A673 (cell line): ENCODE results near the gene LMAN1. TPM values are rescaled to one million over a fixed set of nuclear protein-coding genes. Genes with fewer than 3 reads are reported as not detected.

Experiments used
- BruUV-seq: library from RNA; stranded (reverse); fragments of 400-500 nt; replicated peaks from 2 replicates; lab custom pipeline; 2021; lab: Mats Ljungman, UMichigan
- CTCF ChIA-PET: fragments of 300-600 bp; sonication (Branson Sonifier 250); formaldehyde crosslinking; loops from one replicate; lab custom pipeline; 2022; ENCODE audit warnings: antibody characterized with exemption; lab: Charles Lee
- POLR2A ChIA-PET: fragments of 300-600 bp; sonication (Branson Sonifier 250); formaldehyde crosslinking; loops from one replicate; lab custom pipeline; 2022; ENCODE audit warnings: antibody characterized with exemption; ENCODE audit not compliant: low non-redundant PET; lab: Charles Lee
- DNase-seq: peaks from one replicate; pipeline ENCODE4 v3.0.0-alpha.2; 2015; ENCODE audit warnings: low spot score
- H3K27ac ChIP-seq: fragments of 200-600 bp; sonication (generic); 2 replicates; pipeline ENCODE4 v1.5.1; 2016; ENCODE audit warnings: mixed run types, low read depth, mild to moderate bottlenecking, mixed read lengths, antibody characterized with exemption, low read length; ENCODE audit not compliant: poor library complexity, severe bottlenecking
- H3K27me3 ChIP-seq: fragments of 200-600 bp; sonication (generic); replicated peaks from 2 replicates; pipeline ENCODE4 v1.6.1; 2017; ENCODE audit warnings: mixed run types, low read depth, mild to moderate bottlenecking, mixed read lengths, antibody characterized with exemption, low read length; ENCODE audit not compliant: insufficient read depth, poor library complexity
- H3K36me3 ChIP-seq: fragments of 200-600 bp; sonication (generic); 2 replicates; pipeline ENCODE4 v1.6.1; 2016; ENCODE audit warnings: mixed run types, mild to moderate bottlenecking, mixed read lengths, antibody characterized with exemption, low read length; ENCODE audit not compliant: insufficient read depth, poor library complexity, severe bottlenecking
- H3K4me1 ChIP-seq: fragments of 200-600 bp; sonication (generic); 2 replicates; pipeline ENCODE4 v1.6.1; 2017; ENCODE audit warnings: mixed run types, mild to moderate bottlenecking, mixed read lengths, antibody characterized with exemption, low read length; ENCODE audit not compliant: insufficient read depth, poor library complexity, severe bottlenecking
- H3K4me3 ChIP-seq: fragments of 200-600 bp; sonication (generic); 2 replicates; pipeline ENCODE4 v1.5.1; 2016; ENCODE audit warnings: low read depth, mixed run types, mild to moderate bottlenecking, mixed read lengths, low read length; ENCODE audit not compliant: poor library complexity, severe bottlenecking
- H3K9me3 ChIP-seq: fragments of 200-600 bp; sonication (generic); 2 replicates; pipeline ENCODE4 v1.6.1; 2016; ENCODE audit warnings: mixed run types, low read depth, mild to moderate bottlenecking, mixed read lengths, antibody characterized with exemption, low read length; ENCODE audit not compliant: poor library complexity, severe bottlenecking
- CTCF ChIP-seq: fragments of 300-800, 200-600 bp; sonication (generic); conservative IDR thresholded peaks from 2 replicates; pipeline ENCODE4 v1.5.1; 2017; ENCODE audit warnings: low read depth, mild to moderate bottlenecking, antibody characterized with exemption, low read length, moderate library complexity, mixed read lengths
- EZH2 ChIP-seq: fragments of 200-600 bp; sonication (generic); IDR thresholded peaks from 2 replicates; pipeline ENCODE4 v1.6.1; 2017; ENCODE audit warnings: borderline replicate concordance, low read depth, mild to moderate bottlenecking, mixed read lengths, antibody characterized with exemption, low read length; ENCODE audit not compliant: poor library complexity, severe bottlenecking
- intact Hi-C: fragments of 100-400 bp; cut with micrococcal nuclease; formaldehyde crosslinking; loops from one replicate; pipeline ENCODE4 v1.10.0; 2022; ENCODE audit not compliant: unreplicated experiment
- total RNA-seq: library from RNA; stranded (reverse); gene quantifications from 2 replicates; pipeline ENCODE4 v1.2.3, GENCODE V29; 2021

LMAN1 gene
- total RNA-seq, 1 experiment from 2014 or later: 106 TPM

GRCh38 chr18:59318460-59319050 lies 40.5 kb downstream of the LMAN1 start, which contains the start of gene CPLX4:
TSS of gene CPLX4 (minus strand) at chr18:59318649. CDS start at chr18:59318462, 187 bp downstream.
- CTCF ChIA-PET: interaction anchor here (0.6 to 1.5 kb wide), 2 partner anchors 11 kb away, joined by 4 read pairs; no protein-coding TSS in a partner anchor
- intact Hi-C loops: loop anchor here (10.0 kb wide), 1 partner anchor 496 kb away; no protein-coding TSS in a partner anchor
- no peak for DNase-seq

GRCh38 chr18:59311631-59312030 lies 47.4 kb downstream of the LMAN1 start:
- TF ChIP-seq EZH2: no peak
- no peak for TF ChIP-seq CTCF
- POLR2A ChIA-PET: no interaction called here
- BruUV-seq: no TSS peak

More at GRCh38 chr18:59318460-59319050, 40.5 kb downstream of the LMAN1 start, which contains the start of gene CPLX4:
- H3K4me1 ChIP-seq: no peaks in the 10 kb centered on the region
- H3K36me3 ChIP-seq: no peaks in the 10 kb centered on the region
- TF ChIP-seq EZH2 (no peak), CTCF (no peak)
- POLR2A ChIA-PET: no interaction called here
- H3K27me3 ChIP-seq: no peaks in the 10 kb centered on the region
- no peak within 1 kb of the TSS for H3K27ac ChIP-seq
- BruUV-seq: no TSS peak
- no peak within 1 kb of the TSS for H3K4me3 ChIP-seq
- H3K9me3 ChIP-seq: no peaks in the 10 kb centered on the region

GRCh38 chr18:59308938-59309260 lies 50.2 kb downstream of the LMAN1 start:
- Histone ChIP-seq H3K27me3 (no peaks in the 10 kb centered on the region), H3K36me3 (no peaks in the 10 kb centered on the region), H3K27ac (no peak overlapping the region), H3K4me1 (no peaks in the 10 kb centered on the region), H3K9me3 (no peaks in the 10 kb centered on the region), H3K4me3 (peak overlapping the region; percentile 46)
- DNase-seq: no peak
- intact Hi-C loops: loop anchor here (1.0 to 2.0 kb wide), 2 partner anchors 60 to 94 kb away; no protein-coding TSS in a partner anchor
- TF ChIP-seq EZH2 (no peak), CTCF (no peak)
- ChIA-PET CTCF (interaction anchor here (0.6 to 2.7 kb wide), 2 partner anchors 94 to 165 kb away, joined by 3 to 87 read pairs; no protein-coding TSS in a partner anchor), POLR2A (no interaction called here)
- BruUV-seq: no TSS peak

More at GRCh38 chr18:59311631-59312030, 47.4 kb downstream of the LMAN1 start:
- CTCF ChIA-PET: interaction anchor here (0.9 kb wide), 1 partner anchor 81 kb away, joined by 3 read pairs; no protein-coding TSS in a partner anchor
- intact Hi-C loops: loop anchor here (10.0 kb wide), 1 partner anchor 503 kb away; no protein-coding TSS in a partner anchor
- Histone ChIP-seq H3K36me3 (no peaks in the 10 kb centered on the region), H3K27ac (no peak overlapping the region), H3K9me3 (no peaks in the 10 kb centered on the region), H3K4me1 (no peaks in the 10 kb centered on the region), H3K27me3 (no peaks in the 10 kb centered on the region), H3K4me3 (no peak overlapping the region)
- no peak for DNase-seq
